Heart right ventricle (tissue), 16 donors: ENCODE measurements around the gene POU2F2. TPM values are rescaled to one million over a fixed set of nuclear protein-coding genes. Genes with fewer than 3 reads are reported as not detected.

Experiments
- ATAC-seq, 8 donors: fragments of 200-7000 bp; cut with Tn5 transposase; one replicate each; pipeline ENCODE4 v1.9.1; 2020; ENCODE audit warnings: mild to moderate bottlenecking in 8 of 8, moderate library complexity in 8 of 8, moderate number of reproducible peaks in 1 of 8
- DNase-seq, 2 donors: peaks; one replicate each; pipeline ENCODE4 v3.0.0-alpha.2; 2020
- H3K27ac ChIP-seq, 10 donors: fragments of 200-600 bp; sonication (generic) in 2 of 10; one replicate each; pipeline versions ENCODE4 v1.5.0 to v1.8.0; 2020 to 2022; ENCODE audit warnings: mild to moderate bottlenecking in 3 of 10
- H3K27me3 ChIP-seq, 7 donors: fragments of 200-600 bp; one replicate each; pipeline ENCODE4 v1.8.0; 2021 to 2022; ENCODE audit warnings: mild to moderate bottlenecking in 2 of 7
- H3K36me3 ChIP-seq, 9 donors: fragments of 200-600 bp; sonication (generic) in 1 of 9; one replicate each; pipeline versions ENCODE4 v1.5.0 to v1.8.0; 2020 to 2022; ENCODE audit warnings: mild to moderate bottlenecking in 2 of 9
- H3K4me1 ChIP-seq, 9 donors: fragments of 200-600 bp; sonication (generic) in 1 of 9; one replicate each; pipeline versions ENCODE4 v1.5.0 to v1.8.0; 2020 to 2022; ENCODE audit warnings: mild to moderate bottlenecking in 4 of 9
- H3K4me3 ChIP-seq, 10 donors: fragments of 200-600 bp; sonication (generic) in 2 of 10; one replicate each; pipeline versions ENCODE4 v1.5.0 to v1.8.0; 2020 to 2022; ENCODE audit warnings: mild to moderate bottlenecking in 7 of 10, moderate library complexity in 2 of 10
- H3K9me3 ChIP-seq, 11 donors: fragments of 200-600 bp in 10 of 11; sonication (generic) in 2 of 11; one replicate each; pipeline versions ENCODE4 v1.5.0 to v1.8.0; 2013 to 2022; ENCODE audit warnings: mild to moderate bottlenecking in 2 of 11, control low read depth in 1 of 11, moderate library complexity in 1 of 11
- CTCF ChIP-seq, 9 donors: fragments of 200-600 bp; sonication (generic) in 2 of 9; IDR thresholded peaks; one replicate each; pipeline versions ENCODE4 v1.5.0 to v1.8.0; 2021 to 2022; ENCODE audit warnings: antibody characterized with exemption in 9 of 9, mild to moderate bottlenecking in 5 of 9, moderate library complexity in 1 of 9
- WGBS, 2 donors: extraction: QIAGEN DNeasy Blood & Tissue Kit; methylation state at CpG; one replicate each; pipeline ENCODE4 v1.1.7; 2013; ENCODE audit warnings: inconsistent platforms in 1 of 2; 5-methylcytosine and 5-hydroxymethylcytosine counted together
- intact Hi-C, 10 donors: fragments of 100-400 bp; cut with DNase I; formaldehyde crosslinking; loops; one replicate each; pipeline versions ENCODE4 v1.11.1 to v1.14.2; 2022
- polyA plus RNA-seq, 2 donors: library from polyadenylated mRNA; stranded (reverse); fragments of 200-250 nt; gene quantifications; one replicate each; pipeline ENCODE4 v1.2.3, GENCODE V29; 2013
- total RNA-seq, 10 donors: library from RNA; stranded (reverse); fragmentation: NEBNext Ultra II Directional in 3 of 10; extraction: Animal tissue kit (Norgen Biotek cat#: 25700) in 3 of 10; gene quantifications; one replicate each; pipeline versions ENCODE4 v1.2.1 to v1.2.4, GENCODE V29; 2021 to 2023
- donor health status: Arrhythmogenic right ventricular cardiomyopathy.
- donor health status: ischemic (EF 13 %, LVEDD 7.1; RV severe dilation, severe dysfunction).
- donor health status: healthy with polysubstance abuse.
- donor health status: DM: no; HTN: yes; CAD: no.
- donor health status: DM: no; HTN: no; CAD: no.
- donor health status: ischemic (EF 25% LVEDD 6.9; RV normal size, moderate dysfunction).
- donor health status: ischemic (EF 25% LVEDD 5.7; RV mildly dilated, moderate dysfunction).
- donor health status: healthy.
- donor health status: DM: yes; HTN: yes; CAD: no.
- donor health status: Ischemic cardiomyopathy.
- donor health status: ischemic (EF 35%, LVEDD 5.7; RV mildly dilated, moderate dysfunction).
- donor health status: nonischemic (EF 11% LVEDD 7.7; RV severe dilation, severe dysfunction).
- donor health status: DM: yes; HTN: yes; CAD: no.
- donor health status: PGD.
- donor health status: ischemic (EF 29% LVEDD 5.4; RV normal size, mild dysfunction).
- donor health status: nonischemic (EF 23%, LVEDD 6.1; RV moderate dilation, normal function).

The POU2F2 gene
- total and polyA plus RNA-seq, 12 donors: 0.28 to 3.8 (median 0.69) TPM

- Histone ChIP-seq H3K27me3 (peaks cover 0 to 39% (median 20%) of the 10 kb centered on the region in 7 donors), H3K9me3 (no peaks in the 10 kb centered on the region), H3K36me3 (no peaks in the 10 kb centered on the region), H3K4me3 (no peak overlapping the region), H3K4me1 (no peaks in the 10 kb centered on the region), H3K27ac (no peak overlapping the region)
- WGBS, 2 donors: 80 to 85% methylated on average over 19 of the region's 19 CpGs
- DNase-seq (no peak), ATAC-seq (no peak)
- no peak for TF ChIP-seq CTCF (IDR thresholded peaks at IDR 0.05)
- intact Hi-C loops: no loop called here
These were observed 37.5 kb upstream of the POU2F2 start for GRCh38 chr19:42169486-42170413.

GRCh38 chr19:42168206-42168605 is 36.0 kb upstream of the POU2F2 start:
- Histone ChIP-seq H3K9me3 (no peaks in the 10 kb centered on the region), H3K36me3 (no peaks in the 10 kb centered on the region), H3K4me3 (no peak overlapping the region), H3K4me1 (no peaks in the 10 kb centered on the region), H3K27me3 (peaks cover 0 to 27% (median 8%) of the 10 kb centered on the region in 7 donors), H3K27ac (no peak overlapping the region)
- TF ChIP-seq CTCF (IDR thresholded peaks at IDR 0.05): no peak
- no peak for ATAC-seq
- no peak for DNase-seq
- intact Hi-C loops: no loop called here
- WGBS, 2 donors: 55 to 69% methylated on average over 3 of the region's 3 CpGs

- no peak overlapping the region for H3K4me3 ChIP-seq
- H3K36me3 ChIP-seq: no peaks in the 10 kb centered on the region
- no peak overlapping the region for H3K27ac ChIP-seq
- WGBS, 2 donors: 59 to 61% methylated on average over 7 of the region's 7 CpGs
- H3K27me3 ChIP-seq: peaks cover 0 to 34% (median 17%) of the 10 kb centered on the region in 7 donors
- no peak for DNase-seq
- H3K9me3 ChIP-seq: no peaks in the 10 kb centered on the region
- no peak for TF ChIP-seq CTCF (IDR thresholded peaks at IDR 0.05)
- H3K4me1 ChIP-seq: no peaks in the 10 kb centered on the region
- intact Hi-C loops: no loop called here
- no peak for ATAC-seq
These were observed 34.1 kb upstream of the POU2F2 start for GRCh38 chr19:42166316-42166715.

GRCh38 chr19:42165146-42165545 is 32.9 kb upstream of the POU2F2 start:
- ATAC-seq: no peak
- Histone ChIP-seq H3K9me3 (no peaks in the 10 kb centered on the region), H3K4me3 (no peak overlapping the region), H3K27ac (no peak overlapping the region), H3K27me3 (peaks cover 0 to 44% (median 19%) of the 10 kb centered on the region in 7 donors), H3K4me1 (no peaks in the 10 kb centered on the region), H3K36me3 (no peaks in the 10 kb centered on the region)
- 32 to 41% methylated on average over 2 of the region's 2 CpGs for WGBS, 2 donors
- DNase-seq: no peak
- intact Hi-C loops: no loop called here
- no peak for TF ChIP-seq CTCF (IDR thresholded peaks at IDR 0.05)
